Stimulated activated CD8-positive, alpha-beta memory T cell treated with anti-CD3 and anti-CD28 coated beads, Interleukin-4, amount 100 ng/mL, for 48 hours (primary cell): ENCODE measurements around the gene P3H2.
"Not testable (repeated sequence)": the region's sequence is repeated elsewhere in the genome, so short reads cannot be mapped to it uniquely, and the experiment has no call there.

Source experiments
- DNase-seq: peaks from one replicate; pipeline ENCODE4 v3.0.0-alpha.2; 2020

P3H2 gene

DNA sequence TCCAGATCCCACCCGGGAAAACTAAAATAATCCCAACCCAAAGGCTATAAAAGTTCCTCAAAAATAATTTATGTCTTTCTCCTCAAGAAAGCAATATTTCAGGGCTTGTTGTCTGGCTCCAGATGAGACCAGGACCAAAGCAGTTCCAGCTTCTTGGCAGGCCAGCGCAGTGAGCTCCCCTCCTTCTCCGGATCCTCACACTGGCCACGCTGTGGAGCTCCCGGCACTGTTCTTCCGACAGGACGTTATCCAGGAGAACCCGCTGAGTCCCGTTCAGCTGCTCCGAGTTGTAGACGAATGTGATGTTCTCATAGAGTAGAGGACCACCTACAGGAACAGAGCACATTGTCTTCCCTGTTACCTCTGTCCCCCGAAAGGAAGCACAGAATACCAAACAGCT, 146.3 kb downstream of the P3H2 start:
- DNase-seq: no peak

DNA sequence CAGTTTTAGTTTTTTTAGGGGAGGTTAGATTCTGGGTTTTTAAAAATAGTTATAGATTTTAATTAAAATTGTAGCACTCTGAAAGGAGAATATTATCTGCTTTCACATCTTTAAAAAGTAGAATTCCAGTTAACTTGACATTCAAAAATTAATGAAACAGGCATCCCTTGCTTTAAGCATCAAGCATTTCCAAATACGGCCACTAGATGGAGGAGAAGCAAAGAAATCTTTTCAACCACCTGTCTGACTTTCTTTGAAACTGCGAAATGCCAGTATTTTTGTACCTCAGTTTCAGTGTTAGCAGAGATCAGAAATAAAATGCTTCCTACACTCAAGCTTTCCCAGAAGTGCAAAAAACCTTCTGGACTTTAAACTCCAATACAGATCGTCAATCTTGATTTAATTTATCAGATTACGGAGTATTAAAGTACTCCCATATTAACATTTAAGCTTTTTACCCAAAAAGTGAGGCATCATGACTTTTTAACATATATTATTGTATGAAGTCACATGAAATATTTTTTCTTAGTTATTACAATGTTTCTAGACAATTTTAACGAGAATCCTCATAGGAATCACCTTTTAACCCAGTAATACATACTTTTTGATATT, 153.3 kb downstream of the P3H2 start:
- no peak for DNase-seq

DNA sequence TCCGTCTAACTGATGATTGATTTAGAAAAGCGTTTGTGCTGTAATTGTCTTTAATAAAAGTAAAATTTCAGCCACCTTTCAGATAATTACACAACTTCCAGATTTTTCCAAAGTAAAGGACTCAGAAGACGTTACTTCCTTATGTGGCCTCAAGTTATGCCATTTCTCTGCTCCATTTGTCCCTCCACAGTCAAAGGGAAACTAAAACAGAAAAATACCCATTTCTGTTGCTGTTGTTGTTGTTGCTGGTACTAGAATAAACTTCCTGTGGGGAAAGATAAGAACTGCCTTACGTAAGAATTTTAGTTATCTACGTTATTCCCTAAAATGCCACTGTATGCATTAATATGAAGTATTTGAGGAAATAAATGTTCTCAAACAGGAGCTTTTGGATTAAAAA, 153.9 kb downstream of the P3H2 start:
- DNase-seq: no peak

- no peak for DNase-seq
Measured at GRCh38 chr3:189964623-189965332, 155.9 kb downstream of the P3H2 start.

GRCh38 chr3:189962466-189962865, 158.2 kb downstream of the P3H2 start:
- DNase-seq: no peak

DNA sequence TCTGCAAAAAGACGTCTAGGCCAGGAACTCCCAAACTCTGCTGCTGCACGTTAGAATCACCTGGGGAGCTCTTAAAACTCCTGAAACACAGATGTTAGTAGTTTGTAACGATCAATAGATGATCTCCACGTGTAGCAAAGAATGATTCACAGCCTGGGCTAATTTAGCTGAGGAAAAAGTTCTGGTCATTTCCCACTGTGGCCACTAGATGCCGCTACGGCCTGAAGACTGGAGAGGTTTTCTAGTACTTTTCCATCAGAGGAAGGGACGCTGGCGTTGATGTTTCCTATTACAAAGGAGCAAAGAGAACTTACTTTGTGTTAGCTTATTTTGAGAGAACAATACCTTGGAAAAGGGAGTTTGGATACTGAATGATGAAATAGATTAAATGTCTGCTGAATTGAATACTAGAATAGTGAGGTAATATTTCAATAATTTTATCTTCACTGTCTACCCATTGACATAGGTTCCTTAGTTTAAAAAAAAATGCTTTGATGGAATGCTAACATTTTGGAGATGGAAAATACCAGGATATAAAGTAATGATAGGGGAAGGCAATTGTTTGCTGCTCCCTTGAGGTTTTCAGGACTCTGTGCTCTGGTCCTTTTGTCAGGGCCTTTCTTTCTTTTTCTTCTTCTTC, 159.1 kb downstream of the P3H2 start:
- peak; percentile 85 for DNase-seq

DNA sequence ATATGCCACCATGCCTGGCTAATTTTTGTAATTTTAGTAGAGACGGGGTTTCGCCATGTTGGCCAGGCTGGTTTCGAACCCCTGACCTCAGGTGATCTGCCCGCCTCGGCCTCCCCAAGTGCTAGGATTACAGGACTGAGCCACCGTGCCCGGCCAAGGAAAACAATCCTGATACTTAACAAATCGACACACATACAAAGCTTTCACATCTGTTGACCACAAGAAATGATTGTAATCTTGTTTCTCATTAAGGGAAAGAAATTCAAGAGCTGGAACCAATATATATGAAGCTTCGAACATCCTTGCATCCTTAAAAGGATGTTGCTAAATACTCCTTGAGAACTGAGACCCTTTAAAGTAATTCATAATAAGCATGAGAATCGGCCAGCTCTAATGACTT, 159.6 kb downstream of the P3H2 start:
- not testable (repeated sequence) for DNase-seq

DNA sequence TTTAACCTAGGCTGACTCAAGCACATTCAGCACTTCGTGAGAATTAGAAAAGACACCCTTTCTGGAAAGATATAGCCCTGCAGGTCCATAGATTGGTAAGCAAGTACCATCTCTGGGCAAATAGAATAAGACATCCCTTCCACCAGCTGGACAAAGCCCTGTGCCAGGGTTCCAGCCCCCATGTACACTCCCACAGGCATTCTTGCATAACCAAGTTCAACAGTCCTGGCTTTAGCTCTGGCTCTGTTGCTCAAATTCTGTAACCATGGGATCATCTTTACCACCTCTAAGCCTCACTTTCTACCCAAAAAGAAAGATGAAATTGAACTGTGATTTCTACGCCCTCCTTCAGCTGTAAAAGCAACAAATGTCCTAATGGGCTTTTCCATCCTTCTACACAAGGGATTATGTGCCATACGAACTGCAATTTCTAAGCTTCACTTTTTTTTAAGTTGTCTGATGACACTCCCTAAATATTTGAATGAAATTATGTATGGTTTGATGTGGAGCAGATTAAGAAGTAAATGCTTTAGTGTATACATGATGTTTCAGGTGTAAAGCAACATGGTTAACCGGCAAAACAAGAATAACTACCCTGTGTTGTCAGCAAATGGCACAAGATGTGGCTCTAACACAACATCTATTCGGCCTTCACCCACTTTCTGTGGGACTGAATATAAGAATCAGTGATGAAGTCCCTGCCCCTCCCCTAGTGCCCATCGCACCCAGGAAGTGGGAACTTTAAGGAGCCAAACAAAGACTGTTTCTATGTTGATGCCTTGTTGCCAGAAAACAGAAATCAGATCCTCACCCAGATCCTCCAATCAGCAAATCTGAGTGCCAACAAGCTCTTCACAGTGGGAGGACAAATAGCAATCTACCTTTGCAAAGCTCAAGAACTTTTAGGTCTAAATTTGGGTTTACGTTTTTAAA, 165.7 kb downstream of the P3H2 start:
- DNase-seq: no peak

GRCh38 chr3:189953551-189953950, 167.1 kb downstream of the P3H2 start:
- no peak for DNase-seq

DNA sequence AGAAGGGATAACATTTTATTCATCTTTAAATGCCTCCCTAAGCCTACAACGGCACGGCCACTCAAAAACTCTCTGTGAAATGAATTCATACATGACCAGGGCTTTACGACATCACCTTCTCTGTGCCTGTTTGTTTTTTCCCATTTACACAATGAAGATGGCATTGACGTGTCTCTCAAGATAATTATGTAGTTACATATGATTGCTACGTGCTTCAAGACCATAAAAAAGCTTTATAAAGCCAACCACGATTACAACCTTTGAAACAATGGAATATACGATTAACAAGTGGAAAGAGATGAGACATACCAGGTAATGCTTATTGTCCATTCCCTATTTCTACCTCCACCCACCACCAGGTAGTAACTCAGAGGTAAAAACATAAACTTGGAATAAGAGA, 168.4 kb downstream of the P3H2 start:
- DNase-seq: no peak

GRCh38 chr3:189950258-189950657, 170.4 kb downstream of the P3H2 start:
- DNase-seq: no peak

GRCh38 chr3:189949580-189949979, 171.1 kb downstream of the P3H2 start:
- DNase-seq: no peak

GRCh38 chr3:189948724-189949045, 172.0 kb downstream of the P3H2 start:
- no peak for DNase-seq

DNA sequence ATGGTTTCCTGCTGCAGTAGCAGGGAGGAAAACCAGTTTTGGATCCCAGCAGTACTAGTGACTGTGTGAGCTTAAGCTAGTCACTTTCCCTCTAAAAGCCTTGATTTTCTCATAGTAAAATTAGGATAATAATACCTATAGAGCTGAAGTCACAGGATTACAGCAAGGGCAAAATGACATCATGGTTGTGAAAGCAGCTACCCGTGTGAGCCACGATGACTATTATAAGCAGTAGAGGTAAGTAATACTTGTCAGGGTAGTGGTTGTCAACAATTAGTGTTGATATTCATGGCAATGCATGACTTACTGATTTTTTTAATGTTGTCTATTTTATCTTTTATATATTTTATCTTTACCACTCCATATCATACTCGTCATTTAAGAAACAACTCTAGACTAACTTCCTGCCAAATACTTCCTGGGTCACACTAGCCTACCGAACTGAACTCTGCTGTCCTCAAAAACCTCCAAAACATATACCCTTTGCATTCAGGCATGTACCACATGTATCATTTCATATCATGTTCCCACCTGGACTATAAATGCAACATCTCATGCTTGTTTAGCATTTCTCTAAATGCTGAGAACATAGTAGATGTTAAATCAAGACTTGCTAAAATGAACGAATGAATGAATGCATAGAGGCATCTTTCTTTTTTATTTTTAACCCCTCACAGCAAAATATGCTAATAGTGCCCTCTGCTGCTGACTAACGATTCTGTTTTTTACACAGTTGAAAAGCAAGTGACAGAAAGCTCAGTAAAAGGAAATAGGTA, 172.6 kb downstream of the P3H2 start:
- DNase-seq: no peak

- no peak for DNase-seq
Measured at GRCh38 chr3:189947068-189947467, 173.6 kb downstream of the P3H2 start.

GRCh38 chr3:189945935-189946709, 174.6 kb downstream of the P3H2 start:
- DNase-seq: no peak

DNA sequence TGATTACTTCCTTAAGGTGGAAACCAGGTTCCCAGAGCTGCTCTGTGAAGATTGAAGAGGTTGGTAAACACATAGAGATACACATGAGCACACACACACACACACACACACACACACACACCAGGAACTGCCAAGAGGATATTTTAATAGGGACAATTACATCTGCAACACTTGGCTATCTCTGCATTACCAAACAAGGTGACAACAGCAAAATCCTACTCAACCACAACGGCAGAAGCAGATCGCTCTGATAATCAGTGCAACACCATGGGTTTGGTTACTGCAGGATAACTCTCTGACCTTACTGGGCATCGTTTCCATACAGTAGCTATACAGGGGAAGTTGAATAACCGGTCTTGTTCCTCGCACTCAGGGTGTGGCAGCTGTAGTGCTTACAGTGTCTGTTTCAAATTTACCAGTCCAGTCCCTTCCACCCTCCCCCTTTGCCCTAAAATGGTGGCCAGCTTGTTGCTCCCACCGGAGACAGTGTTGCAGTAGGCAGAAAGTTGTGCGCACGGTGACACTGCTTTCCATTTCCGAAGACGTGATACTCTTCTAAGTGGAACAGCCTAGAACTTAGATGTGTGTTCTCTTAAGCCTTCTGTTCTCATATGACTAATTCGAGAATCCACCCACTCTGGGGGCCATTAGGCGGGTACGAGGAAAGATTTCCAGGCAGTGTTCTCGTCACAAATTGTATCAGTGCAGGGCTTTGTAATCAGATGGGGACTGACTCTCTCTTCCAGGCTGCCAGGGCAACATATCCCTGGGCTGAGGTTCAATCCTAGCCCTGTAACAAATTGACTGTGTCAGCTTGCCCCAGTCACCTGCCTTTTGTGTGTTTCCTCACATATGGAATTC, 176.2 kb downstream of the P3H2 start:
- no peak for DNase-seq

DNA sequence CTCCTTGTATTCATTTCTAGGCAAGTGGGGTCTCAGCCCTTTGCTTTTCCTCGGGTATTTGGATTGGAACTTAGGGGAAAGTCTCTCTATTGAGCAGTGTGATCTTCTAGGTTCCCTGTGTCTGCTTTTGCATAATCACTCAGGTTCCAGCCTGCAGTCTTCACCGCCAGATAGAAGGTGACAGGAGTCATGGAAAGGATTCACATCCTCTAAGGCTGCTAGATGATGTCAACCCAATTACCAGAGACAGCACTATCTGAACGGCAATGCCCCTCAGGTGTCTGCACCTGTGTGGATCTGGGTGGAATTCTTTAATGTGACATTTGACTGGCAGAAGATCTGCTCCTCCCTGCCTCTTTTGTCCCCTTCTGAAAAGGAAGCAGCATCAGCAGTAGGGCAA, 177.7 kb downstream of the P3H2 start:
- DNase-seq: no peak

DNA sequence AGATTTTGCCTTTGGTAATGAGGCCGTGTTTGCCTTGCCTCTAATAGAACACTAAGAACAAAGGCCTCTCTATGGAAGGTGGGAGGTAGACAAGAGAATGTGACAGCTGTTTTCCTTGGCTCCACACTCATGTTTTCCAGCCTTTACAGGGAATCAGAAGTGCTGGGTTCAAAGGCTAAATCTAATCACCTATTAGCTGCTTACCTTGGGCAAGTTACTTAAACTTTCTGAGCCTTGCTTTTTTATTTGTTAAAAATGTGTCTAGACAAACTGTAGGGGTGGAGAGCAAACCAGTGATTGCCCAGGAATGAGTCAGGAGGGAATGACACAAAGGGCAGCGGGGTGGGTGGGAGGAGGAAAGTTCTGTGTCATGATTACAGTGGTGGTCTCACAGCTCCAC, 179.0 kb downstream of the P3H2 start:
- peak; percentile 46 for DNase-seq

DNA sequence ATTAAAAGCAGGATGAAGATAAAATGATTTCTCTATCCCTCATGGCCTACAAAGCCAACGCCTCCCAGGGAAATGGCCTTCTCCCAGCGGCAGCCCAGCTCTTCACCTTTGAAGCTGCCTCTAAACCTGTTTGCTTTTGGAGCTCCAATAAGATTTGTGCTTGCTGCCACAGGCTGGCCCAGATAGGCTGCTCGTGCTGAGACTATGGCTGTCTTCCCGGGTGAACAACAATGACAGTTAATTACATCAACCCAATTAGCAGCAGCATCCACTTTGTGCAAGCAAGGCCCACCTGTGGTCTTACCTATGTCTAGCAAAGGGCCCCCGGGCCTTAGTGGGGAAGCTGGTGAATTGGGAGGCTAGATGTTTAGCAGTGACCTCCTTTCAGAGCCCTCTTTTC, 179.6 kb downstream of the P3H2 start:
- DNase-seq: no peak
